Mesenchymal stem cell (in vitro differentiated cells and primary cell): ENCODE results near the gene SEC14L5. TPM values are rescaled to one million over a fixed set of nuclear protein-coding genes. Genes with fewer than 3 reads are reported as not detected.
A peak's percentile ranks its signal among the peaks of the same experiment; 100 is the strongest.

Experiments used
- DNase-seq: peaks from one replicate; pipeline ENCODE4 v3.0.0-alpha.2; 2013
- H2AFZ ChIP-seq: one replicate; pipeline ENCODE4 v1.6.1; 2013; ENCODE audit warnings: low read depth, mild to moderate bottlenecking, control low read depth, inconsistent platforms, low read length, moderate library complexity
- H2AK5ac ChIP-seq: 2 replicates; pipeline ENCODE4 v1.6.1; 2013; ENCODE audit warnings: low read length, moderate library complexity, mild to moderate bottlenecking, inconsistent platforms; ENCODE audit not compliant: severe bottlenecking
- H2BK120ac ChIP-seq: one replicate; pipeline ENCODE4 v1.6.1; 2013; ENCODE audit warnings: low read depth, mild to moderate bottlenecking, inconsistent platforms, low read length, moderate library complexity
- H2BK12ac ChIP-seq, 2 experiments: one replicate each; pipeline ENCODE4 v1.6.1; 2013; ENCODE audit warnings: inconsistent platforms in 2 of 2, low read length in 2 of 2, mild to moderate bottlenecking in 2 of 2, moderate library complexity in 2 of 2, control low read depth in 1 of 2
- H2BK15ac ChIP-seq: one replicate; pipeline ENCODE4 v1.6.1; 2013; ENCODE audit warnings: mild to moderate bottlenecking, low read depth, inconsistent platforms; ENCODE audit not compliant: poor library complexity, severe bottlenecking
- H2BK5ac ChIP-seq: 2 replicates; pipeline ENCODE4 v1.6.1; 2013; ENCODE audit warnings: low read depth, mild to moderate bottlenecking, low read length, control low read depth, inconsistent platforms; ENCODE audit not compliant: poor library complexity, severe bottlenecking
- H3K14ac ChIP-seq, 2 experiments: one replicate each; pipeline ENCODE4 v1.6.1; 2013; ENCODE audit warnings: inconsistent platforms in 2 of 2, low read length in 2 of 2, control low read depth in 1 of 2, mild to moderate bottlenecking in 1 of 2, moderate library complexity in 1 of 2
- H3K18ac ChIP-seq, 2 experiments: one replicate each; pipeline ENCODE4 v1.6.1; 2013; ENCODE audit warnings: inconsistent platforms in 2 of 2, low read length in 2 of 2, control low read depth in 1 of 2, low read depth in 1 of 2, mild to moderate bottlenecking in 1 of 2
- H3K23ac ChIP-seq, 2 experiments: one replicate each; pipeline ENCODE4 v1.6.1; 2013; ENCODE audit warnings: inconsistent platforms in 2 of 2, low read length in 2 of 2, mild to moderate bottlenecking in 2 of 2, moderate library complexity in 2 of 2, control low read depth in 1 of 2
- H3K27ac ChIP-seq: 2 replicates; pipeline ENCODE4 v1.5.1; 2013; ENCODE audit warnings: mild to moderate bottlenecking, moderate library complexity, low read length, control low read depth, inconsistent platforms; ENCODE audit not compliant: poor library complexity, severe bottlenecking
- H3K27me3 ChIP-seq, 2 experiments: 2 replicates each; pipeline versions ENCODE4 v1.6.1 to v1.7.0; 2013; ENCODE audit warnings: low read length in 2 of 2, mild to moderate bottlenecking in 2 of 2, moderate library complexity in 2 of 2, control low read depth in 1 of 2, inconsistent platforms in 1 of 2; ENCODE audit not compliant: control insufficient read depth in 1 of 2, insufficient read depth in 1 of 2
- H3K36me3 ChIP-seq, 2 experiments: 2 replicates each; pipeline versions ENCODE4 v1.6.1 to v1.7.0; 2013; ENCODE audit warnings: low read length in 2 of 2, control low read depth in 1 of 2, inconsistent platforms in 1 of 2, low read depth in 1 of 2, mild to moderate bottlenecking in 1 of 2; ENCODE audit not compliant: insufficient read depth in 2 of 2, control insufficient read depth in 1 of 2
- H3K4ac ChIP-seq, 2 experiments: one replicate each; pipeline ENCODE4 v1.6.1; 2013; ENCODE audit warnings: inconsistent platforms in 2 of 2, low read length in 2 of 2, mild to moderate bottlenecking in 2 of 2, moderate library complexity in 2 of 2, control low read depth in 1 of 2, low read depth in 1 of 2
- H3K4me1 ChIP-seq: 2 replicates; pipeline ENCODE4 v1.6.1; 2013; ENCODE audit warnings: low read depth, low read length, control low read depth; ENCODE audit not compliant: control insufficient read depth, insufficient read depth
- H3K4me2 ChIP-seq: 2 replicates; pipeline ENCODE4 v1.6.1; 2013; ENCODE audit warnings: low read length, mild to moderate bottlenecking, inconsistent platforms; ENCODE audit not compliant: poor library complexity, severe bottlenecking
- H3K4me3 ChIP-seq, 2 experiments: 2 replicates each; pipeline versions ENCODE4 v1.5.1 to v1.7.0; 2013; ENCODE audit warnings: low read length in 2 of 2, mild to moderate bottlenecking in 2 of 2, control low read depth in 1 of 2, low read depth in 1 of 2; ENCODE audit not compliant: insufficient read depth in 1 of 2
- H3K79me1 ChIP-seq: replicated peaks from 2 replicates; pipeline ENCODE4 v1.6.1; 2013; ENCODE audit warnings: mild to moderate bottlenecking, control low read depth, low read length, inconsistent platforms; ENCODE audit not compliant: poor library complexity, severe bottlenecking
- H3K9ac ChIP-seq: 2 replicates; pipeline ENCODE4 v1.7.0; 2013; ENCODE audit warnings: mild to moderate bottlenecking, low read length, moderate library complexity
- H3K9me3 ChIP-seq: 2 replicates; pipeline ENCODE4 v1.7.0; 2013; ENCODE audit warnings: mild to moderate bottlenecking, low read length; ENCODE audit not compliant: control insufficient read depth
- H4K8ac ChIP-seq: one replicate; pipeline ENCODE4 v1.6.1; 2013; ENCODE audit warnings: inconsistent platforms, mild to moderate bottlenecking, low read length, moderate library complexity
- H4K91ac ChIP-seq: one replicate; pipeline ENCODE4 v1.6.1; 2013; ENCODE audit warnings: mild to moderate bottlenecking, low read length, inconsistent platforms
- WGBS: methylation state at CpG from one replicate; pipeline ENCODE4 v1.1.7; 2013; ENCODE audit warnings: mixed read lengths; 5-methylcytosine and 5-hydroxymethylcytosine counted together
- polyA plus RNA-seq, 2 experiments: library from polyadenylated mRNA; stranded (reverse); fragments of 200-250 nt; gene quantifications; one replicate each; pipeline ENCODE4 v1.2.3, GENCODE V29; 2013

Gene SEC14L5
- polyA plus RNA-seq (2013, experiment 1 of 2) = 0.01 TPM
- polyA plus RNA-seq (2013, experiment 2 of 2) = not detected

- Histone ChIP-seq H2AK5ac (no peak within 1 kb of the TSS), H3K4me3 (peak within 1 kb of the TSS; percentile 56 to 80), H2BK5ac (no peak within 1 kb of the TSS), H2BK15ac (no peak within 1 kb of the TSS), H2BK12ac (no peak within 1 kb of the TSS), H3K14ac (peak within 1 kb of the TSS in 1 of 2 experiments; percentile 56), H3K4me2 (peak within 1 kb of the TSS; percentile 97), H3K9ac (peak within 1 kb of the TSS; percentile 67), H3K27ac (no peak within 1 kb of the TSS), H3K9me3 (no peaks in the 10 kb centered on the region), H3K18ac (peak within 1 kb of the TSS in 1 of 2 experiments; percentile 65), H2AFZ (peak within 1 kb of the TSS; percentile 86), H3K4me1 (peaks cover 12% of the 10 kb centered on the region), H3K4ac (no peak within 1 kb of the TSS), H3K23ac (peak within 1 kb of the TSS in 1 of 2 experiments; percentile 67), H3K27me3 (peaks cover 10 to 22% of the 10 kb centered on the region in 2 experiments), H4K8ac (peak within 1 kb of the TSS; percentile 51), H2BK120ac (no peak within 1 kb of the TSS), H4K91ac (no peak within 1 kb of the TSS), H3K79me1 (no peaks in the 10 kb centered on the region), H3K36me3 (no peaks in the 10 kb centered on the region)
- under 1% methylated on average over 54 of the region's 56 CpGs for WGBS
- DNase-seq = peak; percentile 97
Measured at GRCh38 chr16:4957720-4958509, at the start of gene SEC14L5. Gene SEC14L5, plus strand, starts transcription at chr16:4958330. Its CDS starts 994 bp downstream, at chr16:4959324.

- Histone ChIP-seq H3K18ac (no peak overlapping the region), H3K79me1 (peaks cover 4% of the 10 kb centered on the region), H3K9ac (no peak overlapping the region), H3K4me1 (peaks cover 10% of the 10 kb centered on the region), H2BK5ac (no peak overlapping the region), H3K14ac (no peak overlapping the region), H2BK12ac (no peak overlapping the region), H3K36me3 (peaks cover 13 to 56% of the 10 kb centered on the region in 2 experiments), H4K91ac (no peak overlapping the region), H3K4ac (no peak overlapping the region), H3K4me3 (no peak overlapping the region), H2AFZ (no peak overlapping the region), H2BK15ac (no peak overlapping the region), H2AK5ac (no peak overlapping the region), H4K8ac (no peak overlapping the region), H3K27ac (no peak overlapping the region), H2BK120ac (no peak overlapping the region), H3K27me3 (no peaks in the 10 kb centered on the region), H3K9me3 (no peaks in the 10 kb centered on the region), H3K4me2 (no peak overlapping the region), H3K23ac (no peak overlapping the region)
- WGBS = 84% methylated on average over 4 of the region's 5 CpGs
- DNase-seq = no peak
Measured at GRCh38 chr16:4908854-4909401, 49.2 kb upstream of the SEC14L5 start.

DNA sequence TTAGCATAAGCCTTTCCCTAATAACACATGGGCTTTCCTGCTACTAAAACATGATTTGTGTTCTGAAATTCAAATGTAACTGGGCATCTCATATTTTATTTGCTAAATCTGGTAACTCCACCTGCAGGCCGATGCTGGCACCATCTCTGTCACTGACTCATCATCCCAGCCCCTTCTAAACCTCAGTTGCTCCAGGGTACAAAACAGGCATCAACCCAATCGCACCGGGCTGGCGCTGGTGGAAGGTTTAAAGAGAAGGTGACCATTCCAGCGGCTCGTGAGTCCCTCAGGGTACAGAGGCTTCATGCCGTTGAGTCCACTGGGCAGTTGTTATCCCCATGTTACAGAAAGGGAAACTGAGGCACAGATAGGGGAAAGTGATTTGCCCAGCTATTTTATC, 48.3 kb upstream of the SEC14L5 start:
- no peak overlapping the region for H2AFZ ChIP-seq
- no peak overlapping the region for H3K9ac ChIP-seq
- H3K27ac ChIP-seq = no peak overlapping the region
- no peak overlapping the region for H3K18ac ChIP-seq
- H2BK12ac ChIP-seq = no peak overlapping the region
- H4K91ac ChIP-seq = no peak overlapping the region
- H2AK5ac ChIP-seq = no peak overlapping the region
- no peak overlapping the region for H3K4me3 ChIP-seq
- no peak overlapping the region for H3K4ac ChIP-seq
- H4K8ac ChIP-seq = no peak overlapping the region
- H3K14ac ChIP-seq = no peak overlapping the region
- peaks cover 6% of the 10 kb centered on the region for H3K79me1 ChIP-seq
- H3K4me1 ChIP-seq = peaks cover 18% of the 10 kb centered on the region
- H3K36me3 ChIP-seq = peaks cover 13 to 56% of the 10 kb centered on the region in 2 experiments
- no peak overlapping the region for H2BK15ac ChIP-seq
- no peak overlapping the region for H3K4me2 ChIP-seq
- H3K9me3 ChIP-seq = no peaks in the 10 kb centered on the region
- H2BK120ac ChIP-seq = no peak overlapping the region
- 93% methylated on average over 7 of the region's 7 CpGs for WGBS
- H3K27me3 ChIP-seq = no peaks in the 10 kb centered on the region
- DNase-seq = no peak
- H2BK5ac ChIP-seq = no peak overlapping the region
- H3K23ac ChIP-seq = no peak overlapping the region

DNA sequence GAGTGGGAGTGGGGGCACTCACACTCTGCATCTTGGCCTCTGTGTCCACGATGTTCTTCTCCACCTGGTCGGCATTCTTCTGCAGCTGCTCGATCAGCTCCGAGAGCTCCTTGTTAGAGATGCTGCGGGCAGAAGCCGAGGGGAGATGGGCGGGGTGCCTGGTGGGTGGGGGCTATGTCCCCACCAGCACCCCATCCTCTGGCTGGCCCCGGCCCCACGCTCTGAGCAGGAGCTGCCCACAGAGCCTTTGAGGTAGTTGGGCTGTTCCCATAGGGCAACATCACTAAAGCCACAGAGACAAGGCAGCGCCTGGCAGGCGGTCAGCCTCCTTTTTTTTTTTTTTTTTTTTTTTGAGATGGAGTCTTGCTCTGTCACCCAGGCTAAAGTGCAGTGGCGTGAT, 47.3 kb upstream of the SEC14L5 start:
- H3K36me3 ChIP-seq = peaks cover 13 to 47% of the 10 kb centered on the region in 2 experiments
- H3K4ac ChIP-seq = no peak overlapping the region
- peaks cover 6% of the 10 kb centered on the region for H3K79me1 ChIP-seq
- H2BK120ac ChIP-seq = no peak overlapping the region
- H2BK15ac ChIP-seq = no peak overlapping the region
- no peak for DNase-seq
- H3K27ac ChIP-seq = no peak overlapping the region
- no peak overlapping the region for H3K9ac ChIP-seq
- no peak overlapping the region for H4K8ac ChIP-seq
- no peak overlapping the region for H3K4me3 ChIP-seq
- H2AFZ ChIP-seq = no peak overlapping the region
- no peak overlapping the region for H3K4me2 ChIP-seq
- no peak overlapping the region for H3K18ac ChIP-seq
- H2BK5ac ChIP-seq = no peak overlapping the region
- H2AK5ac ChIP-seq = no peak overlapping the region
- no peak overlapping the region for H3K14ac ChIP-seq
- no peak overlapping the region for H4K91ac ChIP-seq
- H3K27me3 ChIP-seq = no peaks in the 10 kb centered on the region
- 91% methylated on average over 11 of the region's 12 CpGs for WGBS
- no peak overlapping the region for H3K23ac ChIP-seq
- H2BK12ac ChIP-seq = no peak overlapping the region
- H3K9me3 ChIP-seq = no peaks in the 10 kb centered on the region
- H3K4me1 ChIP-seq = peaks cover 25% of the 10 kb centered on the region
